HepG2 (cell line): ENCODE data around the gene SMAD7. TPM values are rescaled to one million over a fixed set of nuclear protein-coding genes. Genes with fewer than 3 reads are reported as not detected.

Source experiments
- ATAC-seq: fragments of 200-7000 bp; cut with Tn5 transposase; 3 replicates; pipeline ENCODE4 v1.9.1; 2020; ENCODE audit warnings: mild to moderate bottlenecking, moderate library complexity
- BruUV-seq: library from RNA; stranded (reverse); fragments of 400-500 nt; replicated peaks from 2 replicates; lab custom pipeline; 2021; lab: Mats Ljungman, UMichigan
- CTCF ChIA-PET: fragments of 300-600 bp; formaldehyde crosslinking; extraction: SDS; loops from one replicate; lab custom pipeline; 2021; ENCODE audit warnings: low total read pairs, inconsistent platforms, low intra/inter-chr PET ratio; lab: Yijun Ruan, JAX
- POLR2A ChIA-PET: fragments of 350-600 bp; sonication (Branson Sonifier 250); formaldehyde crosslinking; loops from one replicate; lab custom pipeline; 2020; ENCODE audit warnings: antibody characterized with exemption, inconsistent platforms; lab: Yijun Ruan, JAX
- DNase-seq: peaks from one replicate; pipeline ENCODE4 v3.0.0-alpha.2; 2015; ENCODE audit warnings: low spot score
- FAIRE-seq: peaks from 3 replicates; lab custom pipeline; 2011; peaks lifted over from hg19 to GRCh38; lab: Jason Lieb, UNC
- H2AFZ ChIP-seq: one replicate; pipeline ENCODE4 v1.6.1; 2011; ENCODE audit warnings: low read length, inconsistent platforms
- H3K27ac ChIP-seq: fragments of 300-600 bp; 3 replicates; pipeline ENCODE4 v1.8.0; 2011; ENCODE audit warnings: mixed run types, mild to moderate bottlenecking, mixed read lengths, low read length, inconsistent platforms; ENCODE audit not compliant: insufficient read depth; ENCODE audit errors: extremely low read length
- H3K27me3 ChIP-seq, 2 experiments: fragments of 200-600 bp in 1 of 2; 2 replicates in 1 of 2; 3 replicates in 1 of 2; pipeline versions ENCODE4 v1.6.0 to v1.8.0; 2011; ENCODE audit warnings: low read length in 2 of 2, mild to moderate bottlenecking in 2 of 2, moderate library complexity in 2 of 2, inconsistent platforms in 1 of 2; ENCODE audit not compliant: insufficient read depth in 2 of 2, control insufficient read depth in 1 of 2
- H3K36me3 ChIP-seq, 2 experiments: fragments of 200-600 bp in 1 of 2; replicated peaks in 1 of 2; 2 replicates in 1 of 2; 3 replicates in 1 of 2; pipeline versions ENCODE4 v1.5.1 to v1.8.0; 2011; ENCODE audit warnings: low read length in 2 of 2, inconsistent platforms in 1 of 2; ENCODE audit not compliant: insufficient read depth in 2 of 2, control insufficient read depth in 1 of 2
- H3K4me1 ChIP-seq: 2 replicates; pipeline ENCODE4 v1.5.1; 2012; ENCODE audit warnings: low read length, inconsistent platforms; ENCODE audit not compliant: insufficient read depth
- H3K4me2 ChIP-seq: 2 replicates; pipeline ENCODE4 v1.6.0; 2011; ENCODE audit warnings: low read depth, low read length, inconsistent platforms
- H3K4me3 ChIP-seq, 3 experiments: fragments of 200-600 bp in 1 of 3; sonication (generic), shearing (Covaris generic) in 1 of 3; replicated peaks in 1 of 3; 2 replicates each; pipeline ENCODE4 v1.5.1; 2011 to 2016; ENCODE audit warnings: low read length in 3 of 3, inconsistent platforms in 2 of 3, low read depth in 2 of 3, mild to moderate bottlenecking in 2 of 3, control low read depth in 1 of 3, mixed read lengths in 1 of 3; ENCODE audit not compliant: insufficient read depth in 1 of 3
- H3K79me2 ChIP-seq: one replicate; pipeline ENCODE4 v1.6.1; 2011; ENCODE audit warnings: low read length, inconsistent platforms; ENCODE audit not compliant: insufficient read depth
- H3K9ac ChIP-seq: 2 replicates; pipeline ENCODE4 v1.6.0; 2011; ENCODE audit warnings: mild to moderate bottlenecking, low read depth, low read length, inconsistent platforms; ENCODE audit not compliant: insufficient read depth
- H3K9me3 ChIP-seq: 2 replicates; pipeline ENCODE4 v1.5.1; 2012; ENCODE audit warnings: mild to moderate bottlenecking, low read length
- H4K20me1 ChIP-seq: 2 replicates; pipeline ENCODE4 v1.6.0; 2011; ENCODE audit warnings: inconsistent platforms, mild to moderate bottlenecking, low read length, moderate library complexity; ENCODE audit not compliant: insufficient read depth
- HNF4A ChIP-seq: sonication (generic); formaldehyde crosslinking; IDR thresholded peaks from 2 replicates; pipeline ENCODE4 v1.4.0; 2020; ENCODE audit warnings: missing genetic modification reagents
- HNF4G ChIP-seq, 2 experiments: sonication (generic) in 1 of 2; formaldehyde crosslinking in 1 of 2; IDR thresholded peaks; 2 replicates each; pipeline versions ENCODE4 v1.4.0 to v1.6.1; 2011 to 2020; ENCODE audit warnings: borderline replicate concordance in 2 of 2, low read depth in 2 of 2, mild to moderate bottlenecking in 2 of 2, low read length in 1 of 2, missing genetic modification reagents in 1 of 2, moderate library complexity in 1 of 2
- KLF6 ChIP-seq: IDR thresholded peaks from 2 replicates; pipeline ENCODE4 v1.8.0; 2016; ENCODE audit warnings: missing biosample characterization, missing genetic modification reagents
- MED1 ChIP-seq: sonication (generic); formaldehyde crosslinking; IDR thresholded peaks from 2 replicates; pipeline ENCODE4 v1.4.0; 2020; ENCODE audit warnings: missing genetic modification reagents
- NFE2L2 ChIP-seq: fragments of 150-350 bp; IDR thresholded peaks from 2 replicates; pipeline ENCODE4 v1.6.1; 2014; ENCODE audit warnings: low read length
- POGZ ChIP-seq: sonication (generic); formaldehyde crosslinking; IDR thresholded peaks from 2 replicates; pipeline ENCODE4 v1.4.0; 2020; ENCODE audit warnings: mild to moderate bottlenecking, missing genetic modification reagents
- SIN3A ChIP-seq: IDR thresholded peaks from 2 replicates; pipeline ENCODE4 v1.6.1; 2011; ENCODE audit warnings: low read depth, mild to moderate bottlenecking, control low read depth, low read length, borderline replicate concordance
- XRCC5 ChIP-seq: fragments of 200-400 bp; formaldehyde crosslinking; optimal IDR thresholded peaks from 2 replicates; pipeline ENCODE3; 2017; ENCODE audit warnings: mild to moderate bottlenecking, low read length
- ZNF605 ChIP-seq: sonication (generic); formaldehyde crosslinking; IDR thresholded peaks from 2 replicates; pipeline ENCODE4 v1.8.0; 2022; ENCODE audit warnings: mild to moderate bottlenecking, missing genetic modification reagents
- ZNF616 ChIP-seq: sonication (generic); formaldehyde crosslinking; IDR thresholded peaks from 2 replicates; pipeline ENCODE4 v1.5.0; 2020; ENCODE audit warnings: low read depth, mild to moderate bottlenecking, missing genetic modification reagents
- in situ Hi-C: cut with HindIII; loops from 2 replicates; pipeline ENCODE4 v1.10.0; 2017; ENCODE audit warnings: low pct_unique_long_range_greater_than_20kb; ENCODE audit not compliant: extremely low pct_ligation_motif_present
- intact Hi-C: fragments of 100-400 bp; cut with micrococcal nuclease; formaldehyde crosslinking; loops from one replicate; pipeline ENCODE4 v1.10.0; 2022; ENCODE audit not compliant: unreplicated experiment
- polyA plus RNA-seq, 8 experiments: library from polyadenylated mRNA; depleted of rRNA in 3 of 8; stranded (reverse) in 7 of 8; unstranded in 1 of 8; fragments of >200 nt; fragmentation: Illumina TruSeq in 4 of 8; extraction: Trizol in 4 of 8; gene quantifications; 2 replicates each; pipeline versions ENCODE4 v1.2.1 to v1.2.3, GENCODE V29; 2011 to 2016; ENCODE audit warnings: low read depth in 4 of 8, missing spikeins in 1 of 8, mixed read lengths in 1 of 8; ENCODE audit not compliant: insufficient read depth in 1 of 8
- total RNA-seq, 5 experiments: library from RNA; depleted of rRNA; stranded (reverse); fragments of >200 nt; fragmentation: Illumina TruSeq; extraction: Trizol; gene quantifications; 2 replicates each; pipeline ENCODE4 v1.2.3, GENCODE V29; 2016; ENCODE audit warnings: low read depth in 1 of 5
- TF ChIP-seq, protein P1 (sequence below): sonication (generic); formaldehyde crosslinking; IDR thresholded peaks from 2 replicates; pipeline ENCODE4 v1.4.0; 2020; ENCODE audit warnings: missing genetic modification reagents, borderline replicate concordance
- TF ChIP-seq, protein P2 (sequence below): sonication (generic); formaldehyde crosslinking; IDR thresholded peaks from 2 replicates; pipeline ENCODE4 v1.4.0; 2020; ENCODE audit warnings: missing genetic modification reagents

SMAD7 gene
- total and polyA plus RNA-seq, 2 of the 13 experiments (the other 11 are each of a cell fraction or from before 2014, with no cell fraction given): 17.4 to 24.7 TPM

DNA sequence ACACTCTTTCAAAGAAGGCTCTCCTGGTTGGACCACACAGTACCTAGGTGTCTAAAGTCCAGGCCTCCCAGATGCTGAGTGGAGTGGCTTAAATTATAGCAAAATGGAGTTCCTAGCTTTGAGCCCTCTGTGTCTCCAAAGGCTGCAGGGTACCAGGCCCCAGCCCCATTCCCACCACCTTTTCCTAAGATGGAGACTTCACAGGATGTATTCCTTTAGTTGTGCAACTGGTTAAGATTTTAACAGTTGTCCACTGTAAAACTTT, 4.9 kb downstream of the SMAD7 start:
- H3K9ac ChIP-seq: peak overlapping the region; percentile 87

More for the DNA sequence above, 4.9 kb downstream of the SMAD7 start:
- Histone ChIP-seq H3K4me2 (peak overlapping the region; percentile 99), H3K4me1 (peaks cover 67% of the 10 kb centered on the region), H3K27ac (peak overlapping the region; percentile 89), H3K79me2 (peaks cover 96% of the 10 kb centered on the region), H3K9me3 (no peaks in the 10 kb centered on the region), H3K36me3 (peaks cover 6 to 15% of the 10 kb centered on the region in 2 experiments), H3K27me3 (no peaks in the 10 kb centered on the region; a peak in 1 of 5 replicates), H2AFZ (no peak overlapping the region), H3K4me3 (peak overlapping the region; percentile 91 to 100 (median 97)), H4K20me1 (peaks cover 55% of the 10 kb centered on the region)
- intact Hi-C loops: loop anchor here (5.0 to 10.0 kb wide), 2 partner anchors 164 to 289 kb away; no protein-coding TSS in a partner anchor
- ATAC-seq (0 out of 3 replicates have a peak, but pooled peaks have one; percentile 1), FAIRE-seq (no peak), DNase-seq (peak; percentile 68)
- POLR2A ChIA-PET: interaction anchor here (0.6 to 6.3 kb wide), 5 partner anchors 15 to 407 kb away, joined by 3 to 79 read pairs (median 5); partner anchors contain the start of gene CTIF
- TF ChIP-seq HNF4G (IDR thresholded peaks at IDR 0.05; ENCODE audit: borderline replicate concordance, low read depth, low read length) (peak; percentile 18; the same call in 1 of the 2 replicates), HNF4G (CRISPR knock-in tag; IDR thresholded peaks at IDR 0.05; ENCODE audit: borderline replicate concordance, low read depth) (no peak), XRCC5 (peak; percentile 11), SIN3A (no peak), POGZ (CRISPR knock-in tag) (peak; percentile 12; the same call in 1 of the 2 replicates), MED1 (CRISPR knock-in tag) (no peak), ZNF616 (CRISPR knock-in tag) (no peak), KLF6 (no peak), HNF4A (CRISPR knock-in tag) (peak; percentile 45; the same call in 1 of the 2 replicates), NFE2L2 (no peak), ZNF605 (CRISPR knock-in tag) (0 out of 2 replicates have a peak, but pooled peaks have one; percentile 22)
- TF ChIP-seq, protein P1, sequence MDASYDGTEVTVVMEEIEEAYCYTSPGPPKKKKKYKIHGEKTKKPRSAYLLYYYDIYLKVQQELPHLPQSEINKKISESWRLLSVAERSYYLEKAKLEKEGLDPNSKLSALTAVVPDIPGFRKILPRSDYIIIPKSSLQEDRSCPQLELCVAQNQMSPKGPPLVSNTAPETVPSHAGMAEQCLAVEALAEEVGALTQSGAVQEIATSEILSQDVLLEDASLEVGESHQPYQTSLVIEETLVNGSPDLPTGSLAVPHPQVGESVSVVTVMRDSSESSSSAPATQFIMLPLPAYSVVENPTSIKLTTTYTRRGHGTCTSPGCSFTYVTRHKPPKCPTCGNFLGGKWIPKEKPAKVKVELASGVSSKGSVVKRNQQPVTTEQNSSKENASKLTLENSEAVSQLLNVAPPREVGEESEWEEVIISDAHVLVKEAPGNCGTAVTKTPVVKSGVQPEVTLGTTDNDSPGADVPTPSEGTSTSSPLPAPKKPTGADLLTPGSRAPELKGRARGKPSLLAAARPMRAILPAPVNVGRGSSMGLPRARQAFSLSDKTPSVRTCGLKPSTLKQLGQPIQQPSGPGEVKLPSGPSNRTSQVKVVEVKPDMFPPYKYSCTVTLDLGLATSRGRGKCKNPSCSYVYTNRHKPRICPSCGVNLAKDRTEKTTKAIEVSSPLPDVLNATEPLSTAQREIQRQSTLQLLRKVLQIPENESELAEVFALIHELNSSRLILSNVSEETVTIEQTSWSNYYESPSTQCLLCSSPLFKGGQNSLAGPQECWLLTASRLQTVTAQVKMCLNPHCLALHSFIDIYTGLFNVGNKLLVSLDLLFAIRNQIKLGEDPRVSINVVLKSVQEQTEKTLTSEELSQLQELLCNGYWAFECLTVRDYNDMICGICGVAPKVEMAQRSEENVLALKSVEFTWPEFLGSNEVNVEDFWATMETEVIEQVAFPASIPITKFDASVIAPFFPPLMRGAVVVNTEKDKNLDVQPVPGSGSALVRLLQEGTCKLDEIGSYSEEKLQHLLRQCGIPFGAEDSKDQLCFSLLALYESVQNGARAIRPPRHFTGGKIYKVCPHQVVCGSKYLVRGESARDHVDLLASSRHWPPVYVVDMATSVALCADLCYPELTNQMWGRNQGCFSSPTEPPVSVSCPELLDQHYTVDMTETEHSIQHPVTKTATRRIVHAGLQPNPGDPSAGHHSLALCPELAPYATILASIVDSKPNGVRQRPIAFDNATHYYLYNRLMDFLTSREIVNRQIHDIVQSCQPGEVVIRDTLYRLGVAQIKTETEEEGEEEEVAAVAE (CRISPR knock-in tag): peak; percentile 93; the same call in 1 of the 2 replicates
- TF ChIP-seq, protein P2, sequence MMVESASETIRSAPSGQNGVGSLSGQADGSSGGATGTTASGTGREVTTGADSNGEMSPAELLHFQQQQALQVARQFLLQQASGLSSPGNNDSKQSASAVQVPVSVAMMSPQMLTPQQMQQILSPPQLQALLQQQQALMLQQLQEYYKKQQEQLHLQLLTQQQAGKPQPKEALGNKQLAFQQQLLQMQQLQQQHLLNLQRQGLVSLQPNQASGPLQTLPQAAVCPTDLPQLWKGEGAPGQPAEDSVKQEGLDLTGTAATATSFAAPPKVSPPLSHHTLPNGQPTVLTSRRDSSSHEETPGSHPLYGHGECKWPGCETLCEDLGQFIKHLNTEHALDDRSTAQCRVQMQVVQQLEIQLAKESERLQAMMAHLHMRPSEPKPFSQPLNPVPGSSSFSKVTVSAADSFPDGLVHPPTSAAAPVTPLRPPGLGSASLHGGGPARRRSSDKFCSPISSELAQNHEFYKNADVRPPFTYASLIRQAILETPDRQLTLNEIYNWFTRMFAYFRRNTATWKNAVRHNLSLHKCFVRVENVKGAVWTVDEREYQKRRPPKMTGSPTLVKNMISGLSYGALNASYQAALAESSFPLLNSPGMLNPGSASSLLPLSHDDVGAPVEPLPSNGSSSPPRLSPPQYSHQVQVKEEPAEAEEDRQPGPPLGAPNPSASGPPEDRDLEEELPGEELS (CRISPR knock-in tag): no peak
- BruUV-seq: no TSS peak
- in situ Hi-C loops: loop anchor here (5.0 kb wide), 1 partner anchor 49 kb away; no protein-coding TSS in a partner anchor
- CTCF ChIA-PET: no interaction called here
